K562 (cell line): Measurements from ENCODE around the gene ITPR3. TPM values are rescaled to one million over a fixed set of nuclear protein-coding genes. Genes with fewer than 3 reads are reported as not detected.

Source experiments
- ATAC-seq: fragments of 200-7000 bp; cut with Tn5 transposase; 3 replicates; pipeline ENCODE4 v1.9.1; 2020; ENCODE audit warnings: moderate library complexity
- BruUV-seq: library from RNA; stranded (reverse); fragments of 400-500 nt; replicated peaks from 2 replicates; lab custom pipeline; 2021; lab: Mats Ljungman, UMichigan
- CTCF ChIA-PET: fragments of 300-600 bp; formaldehyde crosslinking; extraction: SDS; loops from one replicate; lab custom pipeline; 2021; ENCODE audit warnings: low intra/inter-chr PET ratio; lab: Yijun Ruan, JAX
- POLR2A ChIA-PET: fragments of 300-600, 350-650 bp; sonication (Branson Sonifier 250); formaldehyde crosslinking; extraction: SDS; loops from one replicate; lab custom pipeline; 2021; ENCODE audit warnings: antibody characterized with exemption, inconsistent platforms; lab: Yijun Ruan, JAX
- DNase-seq, 4 experiments: peaks; one replicate each; pipeline versions ENCODE4 v3.0.0 to v3.0.0-alpha.2; 2011 to 2018; ENCODE audit warnings: low spot score in 3 of 4, mixed read lengths in 3 of 4; ENCODE audit errors: extremely low read depth in 1 of 4
- FAIRE-seq: peaks from 2 replicates; lab custom pipeline; 2011; peaks lifted over from hg19 to GRCh38; lab: Jason Lieb, UNC
- H2AFZ ChIP-seq: 2 replicates; pipeline ENCODE4 v1.6.0; 2011; ENCODE audit warnings: low read depth, low read length, control low read depth, inconsistent platforms
- H3K27ac ChIP-seq: fragments of 200-600 bp; 3 replicates; pipeline ENCODE4 v1.8.0; 2011; ENCODE audit warnings: low read depth, mild to moderate bottlenecking, control low read depth, inconsistent platforms, low read length, moderate library complexity, mixed read lengths; ENCODE audit errors: extremely low read depth
- H3K27me3 ChIP-seq, 2 experiments: fragments of 300-600 bp in 1 of 2; 2 replicates in 1 of 2; 3 replicates in 1 of 2; pipeline versions ENCODE4 v1.6.0 to v1.8.0; 2011; ENCODE audit warnings: inconsistent platforms in 2 of 2, low read length in 2 of 2, mild to moderate bottlenecking in 1 of 2, mixed read lengths in 1 of 2, moderate library complexity in 1 of 2; ENCODE audit not compliant: control insufficient read depth in 2 of 2, insufficient read depth in 2 of 2
- H3K36me3 ChIP-seq: fragments of 300-600 bp; 3 replicates; pipeline ENCODE4 v1.8.0; 2011; ENCODE audit warnings: mild to moderate bottlenecking, low read length, inconsistent platforms; ENCODE audit not compliant: control insufficient read depth, insufficient read depth
- H3K4me1 ChIP-seq, 2 experiments: fragments of 200-600 bp in 1 of 2; replicated peaks in 1 of 2; 2 replicates in 1 of 2; 3 replicates in 1 of 2; pipeline versions ENCODE4 v1.5.1 to v1.8.0; 2011; ENCODE audit warnings: inconsistent platforms in 2 of 2, low read length in 2 of 2, mild to moderate bottlenecking in 1 of 2, mixed read lengths in 1 of 2, moderate library complexity in 1 of 2; ENCODE audit not compliant: control insufficient read depth in 2 of 2, insufficient read depth in 2 of 2
- H3K4me2 ChIP-seq: 2 replicates; pipeline ENCODE4 v1.6.1; 2011; ENCODE audit warnings: low read length, control low read depth, inconsistent platforms, mixed read lengths; ENCODE audit not compliant: insufficient read depth
- H3K4me3 ChIP-seq: fragments of 200-600 bp; sonication (generic), shearing (Covaris generic); 2 replicates; pipeline ENCODE4 v1.5.1; 2016; ENCODE audit warnings: control low read depth, inconsistent platforms
- H3K79me2 ChIP-seq: fragments of 200-600 bp; 3 replicates; pipeline ENCODE4 v1.8.0; 2011; ENCODE audit warnings: low read length, inconsistent platforms; ENCODE audit not compliant: control insufficient read depth, insufficient read depth
- H3K9ac ChIP-seq, 2 experiments: 2 replicates each; pipeline versions ENCODE4 v1.6.0 to v1.6.1; 2011; ENCODE audit warnings: low read depth in 2 of 2, low read length in 2 of 2, control low read depth in 1 of 2, inconsistent platforms in 1 of 2, mild to moderate bottlenecking in 1 of 2, mixed read lengths in 1 of 2; ENCODE audit not compliant: insufficient read depth in 1 of 2
- H3K9me1 ChIP-seq: one replicate; pipeline ENCODE4 v1.6.0; 2011; ENCODE audit warnings: inconsistent platforms, mild to moderate bottlenecking, low read length, moderate library complexity; ENCODE audit not compliant: control insufficient read depth, insufficient read depth
- H3K9me3 ChIP-seq: replicated peaks from 2 replicates; pipeline ENCODE4 v1.5.1; 2011; ENCODE audit warnings: low read depth, low read length, inconsistent platforms; ENCODE audit not compliant: control insufficient read depth, insufficient read depth
- H4K20me1 ChIP-seq: replicated peaks from 2 replicates; pipeline ENCODE4 v1.6.1; 2011; ENCODE audit warnings: low read length, inconsistent platforms, mixed read lengths; ENCODE audit not compliant: control insufficient read depth, insufficient read depth
- CHD1 ChIP-seq: fragments of 200-600 bp; sonication (generic); IDR thresholded peaks from one replicate; pipeline ENCODE4 v1.6.1; 2012; ENCODE audit warnings: mild to moderate bottlenecking, moderate library complexity, low read length, inconsistent platforms
- HEY1 ChIP-seq: fragments of 250-450 bp; sonication (Bioruptor Pico); IDR thresholded peaks from 2 replicates; pipeline ENCODE4 v1.5.0; 2020; ENCODE audit warnings: mild to moderate bottlenecking, moderate library complexity, borderline replicate concordance
- SRSF9 ChIP-seq: fragments of 200-400 bp; formaldehyde crosslinking; IDR thresholded peaks from 2 replicates; pipeline ENCODE4 v1.6.1; 2017; ENCODE audit warnings: low read depth, low read length, borderline replicate concordance
- ZBTB8A ChIP-seq: fragments of 450-650 bp; IDR thresholded peaks from 2 replicates; pipeline ENCODE4 v1.6.1; 2018; ENCODE audit warnings: mild to moderate bottlenecking, moderate library complexity; ENCODE audit not compliant: partially characterized antibody
- WGBS: fragments of 100-300 bp; shearing (Covaris generic); methylation state at CpG from one replicate; pipeline ENCODE4 v1.1.6; 2016; ENCODE audit warnings: low coverage, mixed read lengths; ENCODE audit not compliant: insufficient coverage; ENCODE audit errors: missing lambda C conversion rate; 5-methylcytosine and 5-hydroxymethylcytosine counted together
- in situ Hi-C: fragments of 300-500 bp; cut with MboI; formaldehyde crosslinking; loops from 4 replicates; pipeline ENCODE4 v1.15.0; 2018; ENCODE audit warnings: inconsistent platforms, mixed read lengths
- intact Hi-C: fragments of 100-400 bp; cut with micrococcal nuclease; formaldehyde crosslinking; loops from 2 replicates; pipeline ENCODE4 v1.14.2; 2022
- polyA plus RNA-seq, 8 experiments: library from polyadenylated mRNA; depleted of rRNA in 4 of 8; stranded (reverse) in 5 of 8; unstranded in 3 of 8; fragments of >200 nt; fragmentation: Nextera tagmentation in 2 of 8; fragmentation: Illumina TruSeq in 1 of 8; extraction: Ambion mirVana in 2 of 8; extraction: Trizol in 1 of 8; gene quantifications; 2 replicates each; pipeline versions ENCODE4 v1.2.1 to v1.2.3, GENCODE V29; 2011 to 2014; ENCODE audit warnings: inconsistent platforms in 1 of 8, missing spikeins in 1 of 8
- total RNA-seq, 7 experiments: library from RNA; depleted of rRNA in 6 of 7; stranded (reverse); fragments of >200 nt in 6 of 7; fragmentation: Illumina TruSeq in 2 of 7; extraction: Trizol in 2 of 7; gene quantifications; 2 replicates each; pipeline versions ENCODE4 v1.2.1 to v1.2.3, GENCODE V29; 2011 to 2021; ENCODE audit warnings: low replicate concordance in 1 of 7
- TF ChIP-seq, protein P1 (sequence below): sonication (generic); formaldehyde crosslinking; IDR thresholded peaks from 2 replicates; pipeline ENCODE4 v1.8.0; 2022; ENCODE audit warnings: mild to moderate bottlenecking, missing genetic modification reagents
- TF ChIP-seq, protein P2 (sequence below): fragments of 450-650 bp; IDR thresholded peaks from 2 replicates; pipeline ENCODE4 v1.6.1; 2016; ENCODE audit warnings: missing biosample characterization, missing genetic modification characterization

The ITPR3 gene
- total and polyA plus RNA-seq, 9 of the 15 experiments (the other 6 are each of a cell fraction or from before 2014, with no cell fraction given), result 0.39 to 35.7 (median 13.2) TPM

DNA sequence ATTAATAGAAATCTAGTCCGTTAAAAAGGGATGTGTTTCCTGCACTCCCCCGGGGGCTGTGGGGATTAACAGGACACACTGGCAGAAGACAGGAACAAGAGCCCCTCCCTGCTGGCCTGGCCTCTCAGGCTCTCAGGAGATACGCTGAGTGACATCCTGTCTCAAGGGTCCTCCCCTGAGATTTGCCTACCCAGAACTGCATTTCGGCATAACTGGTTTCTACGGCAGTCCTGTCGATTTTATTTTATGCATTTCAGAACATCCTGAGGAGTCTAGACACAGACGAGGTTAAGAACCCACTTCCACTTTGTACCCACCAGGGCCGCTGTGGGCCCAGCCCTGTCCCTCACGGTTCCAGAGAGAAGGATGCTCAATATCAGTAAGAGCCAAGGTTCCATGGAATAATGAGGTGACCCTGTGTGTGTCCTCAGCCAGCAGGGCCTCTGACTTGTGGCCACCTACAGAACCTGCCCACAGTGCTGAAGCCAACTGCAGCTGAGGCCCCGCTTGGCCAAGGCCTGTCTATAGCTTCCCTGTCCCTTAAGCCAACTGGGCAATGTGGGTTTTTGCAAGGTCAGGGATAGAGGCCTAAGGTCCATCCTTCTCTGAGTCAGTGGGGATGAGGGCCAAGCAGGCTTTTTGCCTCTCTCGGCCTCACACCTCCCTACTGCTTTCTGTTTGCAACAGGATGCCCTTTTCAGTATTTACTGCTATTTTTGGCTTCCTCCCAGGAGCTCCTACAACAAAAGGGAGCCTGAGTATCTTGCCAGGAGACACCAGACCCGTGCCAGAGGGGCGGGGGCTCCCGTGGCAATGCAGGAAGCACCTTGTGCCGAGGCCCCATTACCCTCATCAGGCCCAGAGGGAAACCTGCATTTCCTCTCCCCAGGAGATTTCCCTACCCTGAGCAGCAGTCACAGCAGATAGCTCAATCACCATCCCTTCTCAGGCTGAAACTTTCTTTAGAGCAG lies 75.7 kb downstream of the ITPR3 start:
- in situ Hi-C loops, result no loop called here
- Histone ChIP-seq H4K20me1 (peaks cover 9% of the 10 kb centered on the region; the same call in 1 of the 2 replicates), H3K4me1 (peaks cover 5 to 22% of the 10 kb centered on the region in 2 experiments; a peak in 4 of 5 replicates), H3K9me1 (no peaks in the 10 kb centered on the region), H3K9ac (no peak overlapping the region), H3K27ac (no peak overlapping the region), H3K79me2 (no peaks in the 10 kb centered on the region), H3K27me3 (no peaks in the 10 kb centered on the region), H2AFZ (no peak overlapping the region), H3K36me3 (peaks cover 98% of the 10 kb centered on the region), H3K9me3 (no peaks in the 10 kb centered on the region), H3K4me2 (no peak overlapping the region), H3K4me3 (no peak overlapping the region)
- WGBS, result 85% methylated on average over 15 of the region's 15 CpGs
- intact Hi-C loops, result no loop called here
- POLR2A ChIA-PET, result interaction anchor here (0.6 to 1.4 kb wide), 4 partner anchors 9 to 94 kb away, joined by 3 to 6 read pairs (median 4); partner anchors contain the start of gene UQCC2
- no peak for DNase-seq
- ATAC-seq, result no peak
- no TSS peak for BruUV-seq
- TF ChIP-seq SRSF9 (no peak), CHD1 (no peak), HEY1 (CRISPR knock-in tag) (no peak), ZBTB8A (no peak)
- TF ChIP-seq, protein P1, sequence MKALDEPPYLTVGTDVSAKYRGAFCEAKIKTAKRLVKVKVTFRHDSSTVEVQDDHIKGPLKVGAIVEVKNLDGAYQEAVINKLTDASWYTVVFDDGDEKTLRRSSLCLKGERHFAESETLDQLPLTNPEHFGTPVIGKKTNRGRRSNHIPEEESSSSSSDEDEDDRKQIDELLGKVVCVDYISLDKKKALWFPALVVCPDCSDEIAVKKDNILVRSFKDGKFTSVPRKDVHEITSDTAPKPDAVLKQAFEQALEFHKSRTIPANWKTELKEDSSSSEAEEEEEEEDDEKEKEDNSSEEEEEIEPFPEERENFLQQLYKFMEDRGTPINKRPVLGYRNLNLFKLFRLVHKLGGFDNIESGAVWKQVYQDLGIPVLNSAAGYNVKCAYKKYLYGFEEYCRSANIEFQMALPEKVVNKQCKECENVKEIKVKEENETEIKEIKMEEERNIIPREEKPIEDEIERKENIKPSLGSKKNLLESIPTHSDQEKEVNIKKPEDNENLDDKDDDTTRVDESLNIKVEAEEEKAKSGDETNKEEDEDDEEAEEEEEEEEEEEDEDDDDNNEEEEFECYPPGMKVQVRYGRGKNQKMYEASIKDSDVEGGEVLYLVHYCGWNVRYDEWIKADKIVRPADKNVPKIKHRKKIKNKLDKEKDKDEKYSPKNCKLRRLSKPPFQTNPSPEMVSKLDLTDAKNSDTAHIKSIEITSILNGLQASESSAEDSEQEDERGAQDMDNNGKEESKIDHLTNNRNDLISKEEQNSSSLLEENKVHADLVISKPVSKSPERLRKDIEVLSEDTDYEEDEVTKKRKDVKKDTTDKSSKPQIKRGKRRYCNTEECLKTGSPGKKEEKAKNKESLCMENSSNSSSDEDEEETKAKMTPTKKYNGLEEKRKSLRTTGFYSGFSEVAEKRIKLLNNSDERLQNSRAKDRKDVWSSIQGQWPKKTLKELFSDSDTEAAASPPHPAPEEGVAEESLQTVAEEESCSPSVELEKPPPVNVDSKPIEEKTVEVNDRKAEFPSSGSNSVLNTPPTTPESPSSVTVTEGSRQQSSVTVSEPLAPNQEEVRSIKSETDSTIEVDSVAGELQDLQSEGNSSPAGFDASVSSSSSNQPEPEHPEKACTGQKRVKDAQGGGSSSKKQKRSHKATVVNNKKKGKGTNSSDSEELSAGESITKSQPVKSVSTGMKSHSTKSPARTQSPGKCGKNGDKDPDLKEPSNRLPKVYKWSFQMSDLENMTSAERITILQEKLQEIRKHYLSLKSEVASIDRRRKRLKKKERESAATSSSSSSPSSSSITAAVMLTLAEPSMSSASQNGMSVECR (CRISPR knock-in tag), result 0 out of 2 replicates have a peak, but pooled peaks have one; percentile 5
- TF ChIP-seq, protein P2, sequence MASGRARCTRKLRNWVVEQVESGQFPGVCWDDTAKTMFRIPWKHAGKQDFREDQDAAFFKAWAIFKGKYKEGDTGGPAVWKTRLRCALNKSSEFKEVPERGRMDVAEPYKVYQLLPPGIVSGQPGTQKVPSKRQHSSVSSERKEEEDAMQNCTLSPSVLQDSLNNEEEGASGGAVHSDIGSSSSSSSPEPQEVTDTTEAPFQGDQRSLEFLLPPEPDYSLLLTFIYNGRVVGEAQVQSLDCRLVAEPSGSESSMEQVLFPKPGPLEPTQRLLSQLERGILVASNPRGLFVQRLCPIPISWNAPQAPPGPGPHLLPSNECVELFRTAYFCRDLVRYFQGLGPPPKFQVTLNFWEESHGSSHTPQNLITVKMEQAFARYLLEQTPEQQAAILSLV (tag), result no peak
- CTCF ChIA-PET, result interaction anchor here (0.6 to 1.0 kb wide), 2 partner anchors 11 to 111 kb away, joined by 3 read pairs; no protein-coding TSS in a partner anchor
- no peak for FAIRE-seq
